Stimulated activated CD4-positive, alpha-beta T cell treated with anti-CD3 and anti-CD28 coated beads, Interleukin-1b, Interleukin-23, amount 100 ng/mL, for 24 hours (primary cell): ENCODE measurements around the gene EIF4ENIF1.
"Not testable (repeated sequence)": the region's sequence is repeated elsewhere in the genome, so short reads cannot be mapped to it uniquely, and the experiment has no call there.

Experiments
- DNase-seq, 4 experiments: peaks; one replicate each; pipeline ENCODE4 v3.0.0-alpha.2; 2020; ENCODE audit warnings: low read depth in 4 of 4, low spot score in 1 of 4

Gene EIF4ENIF1

GRCh38 chr22:31495343-31495742, 5.7 kb upstream of the EIF4ENIF1 start:
- no peak for DNase-seq

- DNase-seq = not testable (repeated sequence)
Observed at GRCh38 chr22:31493355-31493754, 3.7 kb upstream of the EIF4ENIF1 start.

- DNase-seq = no peak
Observed at GRCh38 chr22:31492151-31492550, 2.5 kb upstream of the EIF4ENIF1 start.

GRCh38 chr22:31491218-31491962, 1.7 kb upstream of the EIF4ENIF1 start:
- DNase-seq = no peak

GRCh38 chr22:31490496-31490925, 869 bp upstream of the EIF4ENIF1 start:
- peak; percentile 16 to 46 (median 35) for DNase-seq

- DNase-seq = peak in 1 of 4 experiments; percentile 14
Observed at GRCh38 chr22:31488988-31489617, 539 bp downstream of the EIF4ENIF1 start.

- DNase-seq = no peak
Observed at GRCh38 chr22:31488346-31488883, 1.2 kb downstream of the EIF4ENIF1 start.

GRCh38 chr22:31486951-31487350, 2.7 kb downstream of the EIF4ENIF1 start:
- no peak for DNase-seq

- DNase-seq = not testable (repeated sequence)
Observed at GRCh38 chr22:31486369-31486768, 3.3 kb downstream of the EIF4ENIF1 start.

GRCh38 chr22:31482470-31482869, 7.2 kb downstream of the EIF4ENIF1 start:
- not testable (repeated sequence) for DNase-seq

GRCh38 chr22:31481129-31481528, 8.5 kb downstream of the EIF4ENIF1 start:
- no peak for DNase-seq

- no peak for DNase-seq
Observed at GRCh38 chr22:31477329-31477728, 12.3 kb downstream of the EIF4ENIF1 start.

GRCh38 chr22:31475800-31476199, 13.8 kb downstream of the EIF4ENIF1 start:
- no peak for DNase-seq

- no peak for DNase-seq
Observed at GRCh38 chr22:31474743-31475142, 14.9 kb downstream of the EIF4ENIF1 start.

GRCh38 chr22:31465307-31465706, 24.3 kb downstream of the EIF4ENIF1 start:
- DNase-seq = no peak

GRCh38 chr22:31461699-31462098, 27.9 kb downstream of the EIF4ENIF1 start:
- no peak for DNase-seq

- no peak for DNase-seq
Observed at GRCh38 chr22:31451709-31452571, 37.7 kb downstream of the EIF4ENIF1 start.

- no peak for DNase-seq
Observed at GRCh38 chr22:31449506-31449905, 40.1 kb downstream of the EIF4ENIF1 start.

- DNase-seq = no peak
Observed at GRCh38 chr22:31448382-31448781, 41.3 kb downstream of the EIF4ENIF1 start.

GRCh38 chr22:31447337-31447736, 42.3 kb downstream of the EIF4ENIF1 start:
- no peak for DNase-seq

- DNase-seq = no peak
Observed at GRCh38 chr22:31446767-31447166, 42.9 kb downstream of the EIF4ENIF1 start.
